H7 (cell line): ENCODE results near the gene WDR70. TPM values are rescaled to one million over a fixed set of nuclear protein-coding genes. Genes with fewer than 3 reads are reported as not detected.
"Not testable (repeated sequence)": the region's sequence is repeated elsewhere in the genome, so short reads cannot be mapped to it uniquely, and the experiment has no call there.

ENCODE experiments used
- DNase-seq: peaks from one replicate; pipeline ENCODE4 v3.0.0; 2012
- H3K27me3 ChIP-seq: 2 replicates; pipeline ENCODE4 v1.6.0; 2011; ENCODE audit warnings: mild to moderate bottlenecking, low read length; ENCODE audit not compliant: control insufficient read depth, insufficient read depth
- H3K36me3 ChIP-seq: replicated peaks from 2 replicates; pipeline ENCODE4 v1.5.1; 2011; ENCODE audit warnings: low read length; ENCODE audit not compliant: control insufficient read depth, insufficient read depth
- H3K4me3 ChIP-seq: 2 replicates; pipeline ENCODE4 v1.5.1; 2011; ENCODE audit warnings: low read depth, mild to moderate bottlenecking, control low read depth, low read length, moderate library complexity; ENCODE audit not compliant: insufficient read depth
- total RNA-seq: library from RNA; depleted of rRNA; stranded (reverse); fragments of >200 nt; shearing (Covaris generic); gene quantifications from 2 replicates; pipeline ENCODE4 v1.2.3, GENCODE V29; 2014

Gene WDR70
- total RNA-seq, 1 experiment from 2014 or later: 28.0 TPM

GRCh38 chr5:37517686-37518085, 138.6 kb downstream of the WDR70 start:
- no peak overlapping the region for H3K4me3 ChIP-seq
- no peak for DNase-seq
- H3K36me3 ChIP-seq: no peaks in the 10 kb centered on the region
- no peaks in the 10 kb centered on the region for H3K27me3 ChIP-seq

GRCh38 chr5:37518356-37518755, 139.2 kb downstream of the WDR70 start:
- not testable (repeated sequence) for H3K4me3 ChIP-seq, H3K27me3 ChIP-seq, H3K36me3 ChIP-seq, DNase-seq

GRCh38 chr5:37519304-37519703, 140.2 kb downstream of the WDR70 start:
- Histone ChIP-seq H3K36me3 (no peaks in the 10 kb centered on the region), H3K27me3 (no peaks in the 10 kb centered on the region), H3K4me3 (no peak overlapping the region)
- DNase-seq: no peak

- Histone ChIP-seq H3K36me3 (no peaks in the 10 kb centered on the region), H3K4me3 (no peak overlapping the region), H3K27me3 (no peaks in the 10 kb centered on the region)
- no peak for DNase-seq
Measured at GRCh38 chr5:37519807-37520206, 140.7 kb downstream of the WDR70 start.

GRCh38 chr5:37520811-37521210, 141.7 kb downstream of the WDR70 start:
- Histone ChIP-seq H3K27me3 (no peaks in the 10 kb centered on the region), H3K4me3 (no peak overlapping the region), H3K36me3 (no peaks in the 10 kb centered on the region)
- DNase-seq: no peak

GRCh38 chr5:37532976-37533740, 154.0 kb downstream of the WDR70 start:
- no peak overlapping the region for H3K4me3 ChIP-seq
- H3K36me3 ChIP-seq: no peaks in the 10 kb centered on the region
- no peak for DNase-seq
- H3K27me3 ChIP-seq: no peaks in the 10 kb centered on the region

- DNase-seq: no peak
- no peaks in the 10 kb centered on the region for H3K27me3 ChIP-seq
- no peak overlapping the region for H3K4me3 ChIP-seq
Measured at GRCh38 chr5:37533851-37534250, 154.7 kb downstream of the WDR70 start.

GRCh38 chr5:37539459-37539858, 160.3 kb downstream of the WDR70 start:
- DNase-seq: no peak
- H3K36me3 ChIP-seq: no peaks in the 10 kb centered on the region
- H3K27me3 ChIP-seq: no peaks in the 10 kb centered on the region
- H3K4me3 ChIP-seq: no peak overlapping the region

More at GRCh38 chr5:37533851-37534250, 154.7 kb downstream of the WDR70 start:
- no peaks in the 10 kb centered on the region for H3K36me3 ChIP-seq

GRCh38 chr5:37543216-37543615, 164.1 kb downstream of the WDR70 start:
- no peaks in the 10 kb centered on the region for H3K36me3 ChIP-seq
- DNase-seq: no peak
- H3K27me3 ChIP-seq: no peaks in the 10 kb centered on the region
- H3K4me3 ChIP-seq: no peak overlapping the region

- DNase-seq: no peak
- no peaks in the 10 kb centered on the region for H3K36me3 ChIP-seq
- no peak overlapping the region for H3K4me3 ChIP-seq
- no peaks in the 10 kb centered on the region for H3K27me3 ChIP-seq
Measured at GRCh38 chr5:37549411-37549810, 170.3 kb downstream of the WDR70 start.

- no peak overlapping the region for H3K4me3 ChIP-seq
- no peak for DNase-seq
- H3K27me3 ChIP-seq: no peaks in the 10 kb centered on the region
- no peaks in the 10 kb centered on the region for H3K36me3 ChIP-seq
Measured at GRCh38 chr5:37552161-37552560, 173.0 kb downstream of the WDR70 start.

- DNase-seq: no peak
- Histone ChIP-seq H3K4me3 (no peak overlapping the region), H3K27me3 (no peaks in the 10 kb centered on the region), H3K36me3 (no peaks in the 10 kb centered on the region)
Measured at GRCh38 chr5:37552770-37553719, 173.9 kb downstream of the WDR70 start.

GRCh38 chr5:37553720-37554404, 174.7 kb downstream of the WDR70 start:
- Histone ChIP-seq H3K27me3 (no peaks in the 10 kb centered on the region), H3K36me3 (no peaks in the 10 kb centered on the region), H3K4me3 (no peak overlapping the region)
- no peak for DNase-seq

- DNase-seq: no peak
- no peaks in the 10 kb centered on the region for H3K36me3 ChIP-seq
- no peak overlapping the region for H3K4me3 ChIP-seq
- no peaks in the 10 kb centered on the region for H3K27me3 ChIP-seq
Measured at GRCh38 chr5:37554405-37554739, 175.3 kb downstream of the WDR70 start.
